HepG2 (cell line): ENCODE results near the gene PMVK. TPM values are rescaled to one million over a fixed set of nuclear protein-coding genes. Genes with fewer than 3 reads are reported as not detected.
A peak's percentile ranks its signal among the peaks of the same experiment; 100 is the strongest.

Experiments used
- AKAP8 ChIP-seq: sonication (generic); formaldehyde crosslinking; IDR thresholded peaks from 2 replicates; pipeline ENCODE4 v1.5.1; 2020; ENCODE audit warnings: mild to moderate bottlenecking, missing genetic modification reagents
- KLF16 ChIP-seq, 2 experiments: sonication (generic) in 1 of 2; formaldehyde crosslinking in 1 of 2; IDR thresholded peaks; 2 replicates each; pipeline versions ENCODE4 v1.6.1 to v1.8.0; 2016 to 2023; ENCODE audit warnings: missing genetic modification reagents in 2 of 2, missing compliant biosample characterization in 1 of 2
- NR2C2 ChIP-seq: sonication (generic); formaldehyde crosslinking; IDR thresholded peaks from 2 replicates; pipeline ENCODE4 v1.4.0; 2020; ENCODE audit warnings: missing genetic modification reagents, mild to moderate bottlenecking, moderate library complexity, borderline replicate concordance
- PPARG ChIP-seq: conservative IDR thresholded peaks from 2 replicates; pipeline ENCODE4 v1.6.1; 2016; ENCODE audit warnings: missing biosample characterization, missing genetic modification reagents
- RFX5 ChIP-seq: IDR thresholded peaks from 2 replicates; pipeline ENCODE4 v1.6.1; 2011; ENCODE audit warnings: low read depth, low read length, improper control_type of control experiment
- SSRP1 ChIP-seq: IDR thresholded peaks from 2 replicates; pipeline ENCODE4 v1.6.1; 2016; ENCODE audit warnings: control low read depth
- STAT5B ChIP-seq: sonication (generic); formaldehyde crosslinking; IDR thresholded peaks from 2 replicates; pipeline ENCODE4 v1.4.0; 2020; ENCODE audit warnings: missing genetic modification reagents
- WIZ ChIP-seq: sonication (generic); formaldehyde crosslinking; IDR thresholded peaks from 2 replicates; pipeline ENCODE4 v1.5.1; 2020; ENCODE audit warnings: mild to moderate bottlenecking, missing genetic modification reagents
- ZNF556 ChIP-seq: sonication (generic); formaldehyde crosslinking; IDR thresholded peaks from 2 replicates; pipeline ENCODE4 v1.4.0; 2020; ENCODE audit warnings: mild to moderate bottlenecking, missing genetic modification reagents, borderline replicate concordance
- ZNF605 ChIP-seq: sonication (generic); formaldehyde crosslinking; IDR thresholded peaks from 2 replicates; pipeline ENCODE4 v1.8.0; 2022; ENCODE audit warnings: mild to moderate bottlenecking, missing genetic modification reagents
- ZNF670 ChIP-seq: sonication (generic); formaldehyde crosslinking; IDR thresholded peaks from 2 replicates; pipeline ENCODE4 v1.8.0; 2022; ENCODE audit warnings: mild to moderate bottlenecking, missing genetic modification reagents, borderline replicate concordance
- polyA plus RNA-seq, 8 experiments: library from polyadenylated mRNA; depleted of rRNA in 3 of 8; stranded (reverse) in 7 of 8; unstranded in 1 of 8; fragments of >200 nt; fragmentation: Illumina TruSeq in 4 of 8; extraction: Trizol in 4 of 8; gene quantifications; 2 replicates each; pipeline versions ENCODE4 v1.2.1 to v1.2.3, GENCODE V29; 2011 to 2016; ENCODE audit warnings: low read depth in 4 of 8, missing spikeins in 1 of 8, mixed read lengths in 1 of 8; ENCODE audit not compliant: insufficient read depth in 1 of 8
- total RNA-seq, 5 experiments: library from RNA; depleted of rRNA; stranded (reverse); fragments of >200 nt; fragmentation: Illumina TruSeq; extraction: Trizol; gene quantifications; 2 replicates each; pipeline ENCODE4 v1.2.3, GENCODE V29; 2016; ENCODE audit warnings: low read depth in 1 of 5
- TF ChIP-seq, protein P1 (sequence below): sonication (generic); formaldehyde crosslinking; IDR thresholded peaks from 2 replicates; pipeline ENCODE4 v1.4.0; 2020; ENCODE audit warnings: missing genetic modification reagents
- TF ChIP-seq, protein P2 (sequence below): sonication (generic); formaldehyde crosslinking; IDR thresholded peaks from 2 replicates; pipeline ENCODE4 v1.4.0; 2020; ENCODE audit warnings: low read depth, mild to moderate bottlenecking, missing genetic modification reagents
- TF ChIP-seq, protein P3 (sequence below), 2 experiments: fragments of 450-650 bp in 1 of 2; sonication (generic) in 1 of 2; formaldehyde crosslinking in 1 of 2; IDR thresholded peaks; 2 replicates each; pipeline versions ENCODE4 v1.6.1 to v1.8.0; 2016 to 2022; ENCODE audit warnings: antibody characterized with exemption in 1 of 2, mild to moderate bottlenecking in 1 of 2, missing genetic modification reagents in 1 of 2

PMVK gene
- total and polyA plus RNA-seq, 2 of the 13 experiments (the other 11 are each of a cell fraction or from before 2014, with no cell fraction given) = 3.9 to 12.6 TPM

DNA sequence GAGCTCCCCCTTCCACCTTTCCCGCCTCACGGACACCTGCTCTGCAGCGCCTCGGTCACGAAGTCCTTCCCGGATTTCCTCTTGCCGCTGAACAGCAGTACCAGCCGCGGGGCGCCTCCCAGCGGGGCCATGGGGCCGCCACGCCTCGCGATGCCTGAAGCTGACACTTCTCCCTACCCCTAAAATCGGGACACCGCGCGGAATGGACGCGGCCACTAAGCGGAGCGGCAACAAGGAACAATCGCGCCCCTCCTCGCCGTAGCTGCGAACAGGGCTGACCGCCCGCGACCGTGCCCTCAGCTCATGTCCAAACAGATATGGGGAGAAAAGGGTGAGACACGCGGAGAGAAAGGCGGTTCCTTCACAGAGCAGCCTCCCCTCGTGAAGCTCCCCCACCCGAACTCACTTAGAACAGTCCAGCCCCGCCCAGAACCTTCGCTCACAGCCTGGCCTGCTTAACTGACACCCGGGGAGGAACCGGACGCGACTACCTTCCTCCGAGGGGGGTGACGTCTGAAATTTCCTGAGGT is at the start of gene PMVK (continued):
- TF ChIP-seq, protein P1, sequence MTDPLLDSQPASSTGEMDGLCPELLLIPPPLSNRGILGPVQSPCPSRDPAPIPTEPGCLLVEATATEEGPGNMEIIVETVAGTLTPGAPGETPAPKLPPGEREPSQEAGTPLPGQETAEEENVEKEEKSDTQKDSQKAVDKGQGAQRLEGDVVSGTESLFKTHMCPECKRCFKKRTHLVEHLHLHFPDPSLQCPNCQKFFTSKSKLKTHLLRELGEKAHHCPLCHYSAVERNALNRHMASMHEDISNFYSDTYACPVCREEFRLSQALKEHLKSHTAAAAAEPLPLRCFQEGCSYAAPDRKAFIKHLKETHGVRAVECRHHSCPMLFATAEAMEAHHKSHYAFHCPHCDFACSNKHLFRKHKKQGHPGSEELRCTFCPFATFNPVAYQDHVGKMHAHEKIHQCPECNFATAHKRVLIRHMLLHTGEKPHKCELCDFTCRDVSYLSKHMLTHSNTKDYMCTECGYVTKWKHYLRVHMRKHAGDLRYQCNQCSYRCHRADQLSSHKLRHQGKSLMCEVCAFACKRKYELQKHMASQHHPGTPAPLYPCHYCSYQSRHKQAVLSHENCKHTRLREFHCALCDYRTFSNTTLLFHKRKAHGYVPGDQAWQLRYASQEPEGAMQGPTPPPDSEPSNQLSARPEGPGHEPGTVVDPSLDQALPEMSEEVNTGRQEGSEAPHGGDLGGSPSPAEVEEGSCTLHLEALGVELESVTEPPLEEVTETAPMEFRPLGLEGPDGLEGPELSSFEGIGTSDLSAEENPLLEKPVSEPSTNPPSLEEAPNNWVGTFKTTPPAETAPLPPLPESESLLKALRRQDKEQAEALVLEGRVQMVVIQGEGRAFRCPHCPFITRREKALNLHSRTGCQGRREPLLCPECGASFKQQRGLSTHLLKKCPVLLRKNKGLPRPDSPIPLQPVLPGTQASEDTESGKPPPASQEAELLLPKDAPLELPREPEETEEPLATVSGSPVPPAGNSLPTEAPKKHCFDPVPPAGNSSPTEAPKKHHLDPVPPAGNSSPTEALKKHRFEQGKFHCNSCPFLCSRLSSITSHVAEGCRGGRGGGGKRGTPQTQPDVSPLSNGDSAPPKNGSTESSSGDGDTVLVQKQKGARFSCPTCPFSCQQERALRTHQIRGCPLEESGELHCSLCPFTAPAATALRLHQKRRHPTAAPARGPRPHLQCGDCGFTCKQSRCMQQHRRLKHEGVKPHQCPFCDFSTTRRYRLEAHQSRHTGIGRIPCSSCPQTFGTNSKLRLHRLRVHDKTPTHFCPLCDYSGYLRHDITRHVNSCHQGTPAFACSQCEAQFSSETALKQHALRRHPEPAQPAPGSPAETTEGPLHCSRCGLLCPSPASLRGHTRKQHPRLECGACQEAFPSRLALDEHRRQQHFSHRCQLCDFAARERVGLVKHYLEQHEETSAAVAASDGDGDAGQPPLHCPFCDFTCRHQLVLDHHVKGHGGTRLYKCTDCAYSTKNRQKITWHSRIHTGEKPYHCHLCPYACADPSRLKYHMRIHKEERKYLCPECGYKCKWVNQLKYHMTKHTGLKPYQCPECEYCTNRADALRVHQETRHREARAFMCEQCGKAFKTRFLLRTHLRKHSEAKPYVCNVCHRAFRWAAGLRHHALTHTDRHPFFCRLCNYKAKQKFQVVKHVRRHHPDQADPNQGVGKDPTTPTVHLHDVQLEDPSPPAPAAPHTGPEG (CRISPR knock-in tag) = peak; percentile 75
- peak; percentile 91; the same call in 1 of the 2 replicates for TF ChIP-seq SSRP1 (CRISPR knock-in tag)
- TF ChIP-seq, protein P2, sequence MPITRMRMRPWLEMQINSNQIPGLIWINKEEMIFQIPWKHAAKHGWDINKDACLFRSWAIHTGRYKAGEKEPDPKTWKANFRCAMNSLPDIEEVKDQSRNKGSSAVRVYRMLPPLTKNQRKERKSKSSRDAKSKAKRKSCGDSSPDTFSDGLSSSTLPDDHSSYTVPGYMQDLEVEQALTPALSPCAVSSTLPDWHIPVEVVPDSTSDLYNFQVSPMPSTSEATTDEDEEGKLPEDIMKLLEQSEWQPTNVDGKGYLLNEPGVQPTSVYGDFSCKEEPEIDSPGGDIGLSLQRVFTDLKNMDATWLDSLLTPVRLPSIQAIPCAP (CRISPR knock-in tag) = peak; percentile 97
- TF ChIP-seq, protein P3, sequence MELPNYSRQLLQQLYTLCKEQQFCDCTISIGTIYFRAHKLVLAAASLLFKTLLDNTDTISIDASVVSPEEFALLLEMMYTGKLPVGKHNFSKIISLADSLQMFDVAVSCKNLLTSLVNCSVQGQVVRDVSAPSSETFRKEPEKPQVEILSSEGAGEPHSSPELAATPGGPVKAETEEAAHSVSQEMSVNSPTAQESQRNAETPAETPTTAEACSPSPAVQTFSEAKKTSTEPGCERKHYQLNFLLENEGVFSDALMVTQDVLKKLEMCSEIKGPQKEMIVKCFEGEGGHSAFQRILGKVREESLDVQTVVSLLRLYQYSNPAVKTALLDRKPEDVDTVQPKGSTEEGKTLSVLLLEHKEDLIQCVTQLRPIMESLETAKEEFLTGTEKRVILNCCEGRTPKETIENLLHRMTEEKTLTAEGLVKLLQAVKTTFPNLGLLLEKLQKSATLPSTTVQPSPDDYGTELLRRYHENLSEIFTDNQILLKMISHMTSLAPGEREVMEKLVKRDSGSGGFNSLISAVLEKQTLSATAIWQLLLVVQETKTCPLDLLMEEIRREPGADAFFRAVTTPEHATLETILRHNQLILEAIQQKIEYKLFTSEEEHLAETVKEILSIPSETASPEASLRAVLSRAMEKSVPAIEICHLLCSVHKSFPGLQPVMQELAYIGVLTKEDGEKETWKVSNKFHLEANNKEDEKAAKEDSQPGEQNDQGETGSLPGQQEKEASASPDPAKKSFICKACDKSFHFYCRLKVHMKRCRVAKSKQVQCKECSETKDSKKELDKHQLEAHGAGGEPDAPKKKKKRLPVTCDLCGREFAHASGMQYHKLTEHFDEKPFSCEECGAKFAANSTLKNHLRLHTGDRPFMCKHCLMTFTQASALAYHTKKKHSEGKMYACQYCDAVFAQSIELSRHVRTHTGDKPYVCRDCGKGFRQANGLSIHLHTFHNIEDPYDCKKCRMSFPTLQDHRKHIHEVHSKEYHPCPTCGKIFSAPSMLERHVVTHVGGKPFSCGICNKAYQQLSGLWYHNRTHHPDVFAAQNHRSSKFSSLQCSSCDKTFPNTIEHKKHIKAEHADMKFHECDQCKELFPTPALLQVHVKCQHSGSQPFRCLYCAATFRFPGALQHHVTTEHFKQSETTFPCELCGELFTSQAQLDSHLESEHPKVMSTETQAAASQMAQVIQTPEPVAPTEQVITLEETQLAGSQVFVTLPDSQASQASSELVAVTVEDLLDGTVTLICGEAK (IDR thresholded peaks at IDR 0.05) = no peak
- TF ChIP-seq, protein P3 (CRISPR knock-in tag; IDR thresholded peaks at IDR 0.05) = peak; percentile 95; the same call in 1 of the 2 replicates
- peak; percentile 79 for TF ChIP-seq STAT5B (CRISPR knock-in tag)
- peak; percentile 99 for TF ChIP-seq ZNF605
- peak; percentile 87; the same call in 1 of the 2 replicates for TF ChIP-seq WIZ (CRISPR knock-in tag)
- peak; percentile 92 for TF ChIP-seq AKAP8 (CRISPR knock-in tag)
- peak; percentile 71; the same call in 1 of the 2 replicates for TF ChIP-seq ZNF670 (CRISPR knock-in tag)
- TF ChIP-seq KLF16 (CRISPR knock-in tag; IDR thresholded peaks at IDR 0.05) = peak; percentile 90 to 93
- peak; percentile 75 for TF ChIP-seq PPARG (CRISPR knock-in tag)
- peak; percentile 98 for TF ChIP-seq ZNF556
- no peak; the same call in 1 of the 2 replicates for TF ChIP-seq RFX5
- peak; percentile 83 for TF ChIP-seq NR2C2 (CRISPR knock-in tag)
